Pancreas (tissue), 10 donors: Measurements from ENCODE around the gene PHIP. TPM values are rescaled to one million over a fixed set of nuclear protein-coding genes. Genes with fewer than 3 reads are reported as not detected.

Experiments
- ATAC-seq, 4 donors: fragments of 200-7000 bp; cut with Tn5 transposase; one replicate each; pipeline versions ENCODE4 v1.8.0 to v1.9.1; 2020; ENCODE audit warnings: mild to moderate bottlenecking in 4 of 4, moderate library complexity in 4 of 4
- DNase-seq, 6 donors: peaks; one replicate each; pipeline ENCODE4 v3.0.0-alpha.2; 2020
- FAIRE-seq: peaks from 2 replicates; lab custom pipeline; 2012; peaks lifted over from hg19 to GRCh38; lab: Jason Lieb, UNC
- H3K27ac ChIP-seq, 4 donors: fragments of 200-600 bp; sonication (generic); 1 replicate in 3 of 4; 2 replicates in 1 of 4; pipeline versions ENCODE4 v1.5.0 to v1.8.0; 2020
- H3K27me3 ChIP-seq, 4 donors: fragments of 200-600 bp; one replicate each; pipeline ENCODE4 v1.8.0; 2021
- H3K36me3 ChIP-seq, 3 donors: fragments of 200-600 bp; sonication (generic) in 1 of 3; one replicate each; pipeline versions ENCODE4 v1.5.0 to v1.8.0; 2020 to 2021
- H3K4me1 ChIP-seq, 3 donors: fragments of 200-600 bp; one replicate each; pipeline ENCODE4 v1.8.0; 2021
- H3K4me3 ChIP-seq, 4 donors: fragments of 200-600 bp; sonication (generic) in 2 of 4; one replicate each; pipeline versions ENCODE4 v1.5.0 to v1.8.0; 2020 to 2021
- H3K9me3 ChIP-seq, 4 donors: fragments of 200-600 bp; one replicate each; pipeline ENCODE4 v1.8.0; 2021
- WGBS, 2 donors: extraction: QIAGEN DNeasy Blood & Tissue Kit; methylation state at CpG; one replicate each; pipeline ENCODE4 v1.1.7; 2013; 5-methylcytosine and 5-hydroxymethylcytosine counted together
- intact Hi-C, 3 donors: fragments of 100-400 bp; cut with DNase I; formaldehyde crosslinking; loops; one replicate each; pipeline versions ENCODE4 v1.11.1 to v1.14.2; 2022
- polyA plus RNA-seq, 2 donors: library from polyadenylated mRNA; stranded (reverse); fragments of 200-250 nt; gene quantifications; one replicate each; pipeline ENCODE4 v1.2.3, GENCODE V29; 2013
- total RNA-seq, 6 donors: library from RNA; stranded (reverse); fragmentation: NEBNext Ultra II Directional in 4 of 6; extraction: Animal tissue kit (Norgen Biotek cat#: 25700) in 4 of 6; gene quantifications; one replicate each; pipeline versions ENCODE4 v1.2.1 to v1.2.4, GENCODE V29; 2021 to 2023
- TF ChIP-seq, protein P1 (sequence below), 4 donors: fragments of 200-600 bp; sonication (generic) in 3 of 4; IDR thresholded peaks; one replicate each; pipeline versions ENCODE4 v1.5.0 to v1.8.0; 2021; ENCODE audit warnings: antibody characterized with exemption in 4 of 4
- donor health status: healthy with polysubstance abuse.
- donor health status: DM: no; HTN: no; CAD: no; lungs with moderate emphysema.
- donor health status: DM: no; HTN: no; CAD: no.
- donor health status: control.
- donor health status: control.
- donor health status: Bipolar disorder and iron deficiency.
- donor health status: DM: yes; HTN: yes; CAD: no.
- donor health status: DM: no; HTN: no; CAD: no.
- donor health status: DM: no; HTN: no; CAD: no.
- donor health status: DM: yes; HTN: yes; CAD: no.

Gene PHIP
- total and polyA plus RNA-seq, 8 donors: 8.3 to 17.9 (median 11.0) TPM

DNA sequence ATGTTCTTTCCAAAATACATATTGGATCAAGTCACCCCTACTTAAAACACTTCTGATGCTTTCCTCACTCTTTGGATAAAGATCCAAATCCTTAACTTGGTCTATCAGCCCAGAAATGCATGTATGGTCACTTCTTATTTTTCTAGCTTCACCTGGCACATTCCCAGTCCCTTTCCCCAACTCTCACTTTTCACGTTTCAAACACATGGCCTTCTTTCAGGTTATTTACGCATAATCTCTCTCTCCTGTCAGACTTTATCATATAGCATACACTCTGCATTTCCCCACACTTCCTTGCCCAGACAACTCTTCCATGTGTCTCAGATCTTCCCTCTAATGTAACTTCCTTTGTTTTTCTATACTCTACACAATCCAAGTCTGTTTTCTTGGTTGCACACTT, 12.8 kb downstream of the PHIP start:
- H3K27me3 ChIP-seq: no peaks in the 10 kb centered on the region
- H3K36me3 ChIP-seq: peaks cover 0 to 4% (median 3%) of the 10 kb centered on the region in 3 donors
- intact Hi-C loops: no loop called here
- H3K9me3 ChIP-seq: no peaks in the 10 kb centered on the region
- ATAC-seq (no peak), FAIRE-seq (no peak), DNase-seq (no peak)
- 43 to 48% methylated on average over 2 of the region's 2 CpGs for WGBS, 2 donors
- TF ChIP-seq, protein P1, sequence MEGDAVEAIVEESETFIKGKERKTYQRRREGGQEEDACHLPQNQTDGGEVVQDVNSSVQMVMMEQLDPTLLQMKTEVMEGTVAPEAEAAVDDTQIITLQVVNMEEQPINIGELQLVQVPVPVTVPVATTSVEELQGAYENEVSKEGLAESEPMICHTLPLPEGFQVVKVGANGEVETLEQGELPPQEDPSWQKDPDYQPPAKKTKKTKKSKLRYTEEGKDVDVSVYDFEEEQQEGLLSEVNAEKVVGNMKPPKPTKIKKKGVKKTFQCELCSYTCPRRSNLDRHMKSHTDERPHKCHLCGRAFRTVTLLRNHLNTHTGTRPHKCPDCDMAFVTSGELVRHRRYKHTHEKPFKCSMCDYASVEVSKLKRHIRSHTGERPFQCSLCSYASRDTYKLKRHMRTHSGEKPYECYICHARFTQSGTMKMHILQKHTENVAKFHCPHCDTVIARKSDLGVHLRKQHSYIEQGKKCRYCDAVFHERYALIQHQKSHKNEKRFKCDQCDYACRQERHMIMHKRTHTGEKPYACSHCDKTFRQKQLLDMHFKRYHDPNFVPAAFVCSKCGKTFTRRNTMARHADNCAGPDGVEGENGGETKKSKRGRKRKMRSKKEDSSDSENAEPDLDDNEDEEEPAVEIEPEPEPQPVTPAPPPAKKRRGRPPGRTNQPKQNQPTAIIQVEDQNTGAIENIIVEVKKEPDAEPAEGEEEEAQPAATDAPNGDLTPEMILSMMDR (IDR thresholded peaks at IDR 0.05): no peak
- peaks cover 3 to 4% (median 4%) of the 10 kb centered on the region in 3 donors for H3K4me1 ChIP-seq
- H3K27ac ChIP-seq: no peak overlapping the region
- H3K4me3 ChIP-seq: no peak overlapping the region

DNA sequence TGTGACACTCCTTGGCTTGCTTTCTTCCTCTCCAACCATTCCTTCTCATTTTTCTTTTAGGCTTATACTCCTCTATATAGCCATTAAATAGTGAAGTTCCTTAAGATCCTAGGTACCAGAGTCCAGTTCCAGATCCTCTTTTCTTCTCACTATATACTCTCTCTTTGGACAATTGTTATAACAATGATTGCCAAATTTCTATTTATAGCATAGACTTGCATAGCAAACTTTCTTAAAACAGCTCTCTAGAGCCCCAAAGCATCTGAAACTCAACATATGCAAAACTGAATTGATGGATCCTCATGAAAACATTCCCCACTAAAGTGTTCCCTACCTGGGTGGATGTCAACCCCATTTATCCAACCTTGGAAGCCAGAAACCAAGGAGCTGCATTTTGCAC, 13.4 kb downstream of the PHIP start:
- TF ChIP-seq, protein P1 (IDR thresholded peaks at IDR 0.05): no peak
- H3K27ac ChIP-seq: no peak overlapping the region
- peaks cover 0 to 4% (median 3%) of the 10 kb centered on the region in 3 donors for H3K4me1 ChIP-seq
- H3K36me3 ChIP-seq: peaks cover 0 to 9% (median 5%) of the 10 kb centered on the region in 3 donors
- no peaks in the 10 kb centered on the region for H3K27me3 ChIP-seq
- no peak overlapping the region for H3K4me3 ChIP-seq
- intact Hi-C loops: no loop called here
- ATAC-seq (no peak), DNase-seq (no peak), FAIRE-seq (no peak)
- no peaks in the 10 kb centered on the region for H3K9me3 ChIP-seq

DNA sequence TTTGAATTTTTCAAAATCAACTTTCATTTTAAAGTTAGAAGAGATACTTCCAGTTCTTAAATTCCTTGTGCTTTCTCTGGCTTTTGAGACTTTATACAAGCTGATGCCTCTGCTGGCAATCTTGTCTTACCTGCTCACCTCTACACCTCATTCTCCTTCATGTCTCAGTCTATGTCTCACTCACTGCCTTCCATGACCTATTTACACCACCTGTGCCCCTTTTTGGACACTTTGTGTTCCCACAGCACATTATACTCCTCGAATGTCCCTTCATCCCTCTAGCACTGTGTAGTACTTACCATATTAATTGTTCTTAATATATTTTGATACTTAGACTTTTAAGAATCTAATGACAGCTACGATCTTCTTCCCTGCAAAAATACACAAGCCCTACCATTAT, 15.3 kb downstream of the PHIP start:
- FAIRE-seq: no peak
- 88 to 90% methylated on average over 2 of the region's 2 CpGs for WGBS, 2 donors
- intact Hi-C loops: no loop called here

DNA sequence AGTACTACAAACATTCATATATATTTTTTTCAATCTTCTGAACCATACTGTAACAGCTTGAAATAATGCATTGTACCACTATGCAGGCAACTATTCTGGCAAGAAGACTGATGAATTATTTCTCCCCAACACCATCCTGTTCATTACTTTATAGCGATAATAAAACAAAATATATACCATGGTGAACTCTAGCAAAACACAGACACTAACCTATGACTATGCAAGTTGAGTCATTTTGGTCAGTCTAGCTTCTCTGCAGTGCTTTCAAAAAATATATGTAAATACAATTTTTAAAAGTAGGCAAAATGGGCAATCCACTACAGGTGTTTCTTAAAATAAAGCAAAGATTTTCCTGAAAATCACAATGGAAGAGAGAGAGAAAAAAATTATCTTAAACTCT, 20.3 kb downstream of the PHIP start:
- no peaks in the 10 kb centered on the region for H3K9me3 ChIP-seq
- FAIRE-seq: no peak
- H3K4me1 ChIP-seq: peaks cover 0 to 3% (median 0%) of the 10 kb centered on the region in 3 donors
- TF ChIP-seq, protein P1 (IDR thresholded peaks at IDR 0.05): no peak
- ATAC-seq: no peak
- no peak overlapping the region for H3K27ac ChIP-seq
- intact Hi-C loops: no loop called here
- H3K36me3 ChIP-seq: peaks cover 0 to 27% (median 14%) of the 10 kb centered on the region in 3 donors
- WGBS, 2 donors: 100% methylated on average over 1 of the region's 1 CpG
- H3K4me3 ChIP-seq: no peak overlapping the region
- DNase-seq: no peak
- H3K27me3 ChIP-seq: no peaks in the 10 kb centered on the region

More for the DNA sequence above, 15.3 kb downstream of the PHIP start:
- TF ChIP-seq, protein P1 (IDR thresholded peaks at IDR 0.05): no peak
- Histone ChIP-seq H3K9me3 (no peaks in the 10 kb centered on the region), H3K27ac (no peak overlapping the region), H3K4me3 (no peak overlapping the region), H3K4me1 (peaks cover 0 to 4% (median 3%) of the 10 kb centered on the region in 3 donors), H3K36me3 (peaks cover 0 to 18% (median 9%) of the 10 kb centered on the region in 3 donors), H3K27me3 (no peaks in the 10 kb centered on the region)
- ATAC-seq (no peak), DNase-seq (no peak)

DNA sequence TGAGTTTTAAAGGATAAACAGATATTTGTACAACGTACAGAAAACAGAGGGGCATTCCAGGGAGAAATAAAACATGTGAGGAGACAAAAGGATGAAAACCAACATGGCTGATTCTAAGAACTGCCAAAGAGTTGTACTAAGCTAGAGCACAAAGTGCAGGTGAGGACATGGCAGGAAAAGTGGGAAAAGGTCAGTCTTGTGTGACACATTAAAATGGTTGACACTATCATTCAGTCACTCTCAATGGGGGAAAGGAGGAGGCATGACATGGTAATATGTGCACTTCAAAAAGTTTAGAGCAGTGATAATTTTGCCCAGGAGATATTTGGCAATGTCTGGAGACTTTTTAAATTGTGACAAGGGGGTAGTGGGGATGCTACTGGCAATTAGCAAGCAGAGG, 21.8 kb downstream of the PHIP start:
- WGBS, 2 donors: 40 to 47% methylated on average over 1 of the region's 1 CpG
- H3K27me3 ChIP-seq: no peaks in the 10 kb centered on the region
- TF ChIP-seq, protein P1 (IDR thresholded peaks at IDR 0.05): no peak
- no peak for DNase-seq
- no peak for FAIRE-seq
- no peaks in the 10 kb centered on the region for H3K9me3 ChIP-seq
- peaks cover 0 to 33% (median 14%) of the 10 kb centered on the region in 3 donors for H3K36me3 ChIP-seq
- ATAC-seq: no peak
- H3K4me1 ChIP-seq: no peaks in the 10 kb centered on the region
- no peak overlapping the region for H3K4me3 ChIP-seq
- H3K27ac ChIP-seq: no peak overlapping the region
- intact Hi-C loops: no loop called here
